GM12864 (cell line): ENCODE data around the gene USP32.

Source experiments
- DNase-seq: peaks from one replicate; pipeline ENCODE4 v3.0.0-alpha.2; 2011; ENCODE audit warnings: low read depth
- H3K4me3 ChIP-seq: 2 replicates; pipeline ENCODE4 v1.5.1; 2011; ENCODE audit warnings: mild to moderate bottlenecking, low read depth, low read length, control low read depth
- CTCF ChIP-seq: IDR thresholded peaks from 2 replicates; pipeline ENCODE4 v1.5.1; 2011; ENCODE audit warnings: low read depth, mild to moderate bottlenecking, moderate library complexity, low read length, control low read depth, inconsistent platforms; ENCODE audit errors: missing control alignments

Gene USP32

GRCh38 chr17:60355663-60356594 is 36.0 kb downstream of the USP32 start:
- H3K4me3 ChIP-seq: no peak overlapping the region
- DNase-seq: no peak
- TF ChIP-seq CTCF: no peak

- no peak for DNase-seq
- TF ChIP-seq CTCF: no peak
- H3K4me3 ChIP-seq: no peak overlapping the region
Measured at GRCh38 chr17:60354223-60354622, 37.7 kb downstream of the USP32 start.

GRCh38 chr17:60353773-60354172 is 38.2 kb downstream of the USP32 start:
- no peak for DNase-seq
- no peak overlapping the region for H3K4me3 ChIP-seq
- no peak for TF ChIP-seq CTCF

GRCh38 chr17:60352569-60352968 is 39.4 kb downstream of the USP32 start:
- no peak for DNase-seq
- TF ChIP-seq CTCF: no peak
- no peak overlapping the region for H3K4me3 ChIP-seq

GRCh38 chr17:60352071-60352470 is 39.9 kb downstream of the USP32 start:
- DNase-seq: no peak
- H3K4me3 ChIP-seq: no peak overlapping the region
- TF ChIP-seq CTCF: no peak

- DNase-seq: no peak
- no peak overlapping the region for H3K4me3 ChIP-seq
- no peak for TF ChIP-seq CTCF
Measured at GRCh38 chr17:60351012-60351695, 40.8 kb downstream of the USP32 start.

- H3K4me3 ChIP-seq: no peak overlapping the region
- no peak for DNase-seq
- no peak for TF ChIP-seq CTCF
Measured at GRCh38 chr17:60348616-60349015, 43.3 kb downstream of the USP32 start.
